ENCODE data around the gene CDV3. TPM values are rescaled to one million over a fixed set of nuclear protein-coding genes. Genes with fewer than 3 reads are reported as not detected.

The CDV3 gene
- total and polyA plus RNA-seq, 2 donors (not counting 3 experiments of a cell fraction or from before 2014, with no cell fraction given): 46.7 to 229 TPM

DNA sequence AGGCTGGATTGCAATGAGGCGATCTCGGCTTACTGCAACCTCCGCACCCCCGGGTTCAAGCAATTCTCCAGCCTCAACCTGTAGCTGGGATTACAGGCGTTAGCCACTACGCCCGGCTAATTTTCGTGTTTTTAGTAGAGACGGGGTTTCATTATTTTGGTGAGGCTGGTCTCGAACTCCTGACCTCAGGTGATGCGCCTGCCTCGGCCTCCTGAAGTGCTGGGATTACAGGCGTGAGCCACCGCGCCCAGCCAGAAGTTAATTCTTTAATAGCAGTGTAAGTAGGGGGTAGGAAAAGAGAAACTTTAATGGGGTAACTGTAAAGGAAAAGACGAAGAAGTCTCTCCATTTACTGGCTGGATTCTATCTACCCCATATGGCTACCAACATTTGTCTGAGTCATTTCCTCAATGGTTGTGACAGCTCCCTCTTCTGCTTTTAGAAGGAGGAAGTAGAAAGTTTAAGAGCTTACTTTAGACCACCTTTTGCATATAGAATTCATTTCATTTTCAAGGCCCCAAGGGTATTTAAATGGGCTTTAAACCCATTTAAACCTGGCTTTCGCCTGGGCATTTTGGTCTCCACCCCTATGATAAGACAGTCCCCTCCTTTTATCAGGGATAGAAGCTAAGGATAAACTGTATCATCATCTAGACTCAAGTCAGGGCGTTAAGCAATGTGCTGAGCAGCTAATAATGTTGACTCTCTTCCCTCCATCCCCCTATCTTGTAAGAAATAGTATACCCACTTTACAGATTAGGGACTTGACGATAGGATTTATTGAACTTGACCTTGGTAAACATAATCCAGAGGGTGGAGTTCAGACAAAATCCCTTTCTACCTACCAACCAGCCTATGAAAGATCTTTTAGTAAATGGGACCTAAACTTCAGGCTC, 1.1 kb upstream of the CDV3 start:
- peaks cover 63% of the 10 kb centered on the region for H3K4me1 ChIP-seq (ENCODE audit: control insufficient read depth, extremely low read depth, insufficient read depth, low read length)
- peak overlapping the region in 1 of 3 experiments; percentile 5 for H3K4me3 ChIP-seq (replicated peaks in 1 of 3; ENCODE audit: insufficient read depth in 1 of 3, low read depth in 1 of 3, low read length in 3 of 3)
- H3K79me2 ChIP-seq (ENCODE audit: control insufficient read depth, insufficient read depth, low read length): peaks cover 35% of the 10 kb centered on the region
- ChIA-PET POLR2A (interaction anchor here (1.0 to 1.5 kb wide), 7 partner anchors 9 to 83 kb away, joined by 3 to 6 read pairs (median 4); no protein-coding TSS in a partner anchor), CTCF (interaction anchor here (0.7 to 13.8 kb wide), 13 partner anchors 10 to 841 kb away, joined by 3 to 224 read pairs (median 3); no protein-coding TSS in a partner anchor)
- dilution Hi-C loops (cut with MboI; ENCODE audit: extremely low pct_ligation_motif_present, low sequenced_read_pairs): no loop called here
- no peaks in the 10 kb centered on the region for H3K9me1 ChIP-seq (replicated peaks; ENCODE audit: control insufficient read depth, extremely low read depth, insufficient read depth, low read length)
- H3K27me3 ChIP-seq (ENCODE audit: control insufficient read depth in 2 of 2, insufficient read depth in 2 of 2, low read length in 2 of 2): no peaks in the 10 kb centered on the region
- peak overlapping the region; percentile 68 for H3K4me2 ChIP-seq (ENCODE audit: insufficient read depth, low read length)
- intact Hi-C loops (cut with micrococcal nuclease): loop anchor here (1.0 to 10.0 kb wide), 8 partner anchors 40 to 915 kb away; partner anchors contain the start of genes ANAPC13, CEP63, NPHP3 and SRPRB
- H3K36me3 ChIP-seq (ENCODE audit: control insufficient read depth in 2 of 2, extremely low read depth in 1 of 2, insufficient read depth in 2 of 2, low read length in 2 of 2): peaks cover 0 to 7% of the 10 kb centered on the region in 2 experiments
- DNase-seq (ENCODE audit: low read depth, low spot score): no peak
- peak overlapping the region; percentile 70 for H3K27ac ChIP-seq (ENCODE audit: insufficient read depth, low read depth, low read length)
- no peaks in the 10 kb centered on the region for H3K9me3 ChIP-seq (replicated peaks; ENCODE audit: control insufficient read depth, insufficient read depth, low read length)
- peak; percentile 59 for FAIRE-seq
- TSS peak; percentile 97 for BruUV-seq (replicated peaks)
- TF ChIP-seq, protein P1, sequence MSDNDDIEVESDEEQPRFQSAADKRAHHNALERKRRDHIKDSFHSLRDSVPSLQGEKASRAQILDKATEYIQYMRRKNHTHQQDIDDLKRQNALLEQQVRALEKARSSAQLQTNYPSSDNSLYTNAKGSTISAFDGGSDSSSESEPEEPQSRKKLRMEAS (IDR thresholded peaks at IDR 0.05; ENCODE audit: insufficient read depth, insufficient read length): no peak
- TF ChIP-seq FOS (IDR thresholded peaks at IDR 0.05; ENCODE audit: borderline replicate concordance, insufficient read depth, low read length): peak; percentile 49
- TF ChIP-seq EZH2 (IDR thresholded peaks at IDR 0.05; ENCODE audit: borderline replicate concordance, low read depth, low read length, severe bottlenecking): no peak
- TF ChIP-seq POLR2A (IDR thresholded peaks at IDR 0.05; ENCODE audit: low read depth, low read length): no peak
- TF ChIP-seq, protein P2, sequence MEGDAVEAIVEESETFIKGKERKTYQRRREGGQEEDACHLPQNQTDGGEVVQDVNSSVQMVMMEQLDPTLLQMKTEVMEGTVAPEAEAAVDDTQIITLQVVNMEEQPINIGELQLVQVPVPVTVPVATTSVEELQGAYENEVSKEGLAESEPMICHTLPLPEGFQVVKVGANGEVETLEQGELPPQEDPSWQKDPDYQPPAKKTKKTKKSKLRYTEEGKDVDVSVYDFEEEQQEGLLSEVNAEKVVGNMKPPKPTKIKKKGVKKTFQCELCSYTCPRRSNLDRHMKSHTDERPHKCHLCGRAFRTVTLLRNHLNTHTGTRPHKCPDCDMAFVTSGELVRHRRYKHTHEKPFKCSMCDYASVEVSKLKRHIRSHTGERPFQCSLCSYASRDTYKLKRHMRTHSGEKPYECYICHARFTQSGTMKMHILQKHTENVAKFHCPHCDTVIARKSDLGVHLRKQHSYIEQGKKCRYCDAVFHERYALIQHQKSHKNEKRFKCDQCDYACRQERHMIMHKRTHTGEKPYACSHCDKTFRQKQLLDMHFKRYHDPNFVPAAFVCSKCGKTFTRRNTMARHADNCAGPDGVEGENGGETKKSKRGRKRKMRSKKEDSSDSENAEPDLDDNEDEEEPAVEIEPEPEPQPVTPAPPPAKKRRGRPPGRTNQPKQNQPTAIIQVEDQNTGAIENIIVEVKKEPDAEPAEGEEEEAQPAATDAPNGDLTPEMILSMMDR (IDR thresholded peaks at IDR 0.05; ENCODE audit: extremely low read depth in 1 of 2, insufficient read depth in 1 of 2, low read depth in 1 of 2, low read length in 2 of 2): no peak
- TF ChIP-seq JUN (IDR thresholded peaks at IDR 0.05; ENCODE audit: borderline replicate concordance, insufficient read depth, insufficient read length, low read depth): peak; percentile 44
- no peak for TF ChIP-seq MYC (IDR thresholded peaks at IDR 0.05; ENCODE audit: low read depth, low read length)
- no peak for TF ChIP-seq POLR2AphosphoS5 (IDR thresholded peaks at IDR 0.05; ENCODE audit: insufficient read depth, low read depth, low read length)
- TF ChIP-seq GATA2 (IDR thresholded peaks at IDR 0.05; ENCODE audit: insufficient read depth, insufficient read length, low read depth, low read length): no peak
- H2AFZ ChIP-seq (ENCODE audit: low read depth, low read length): peak overlapping the region; percentile 1
- H3K9ac ChIP-seq (replicated peaks; ENCODE audit: extremely low read depth, insufficient read depth, low read length): peak overlapping the region; percentile 64
- H4K20me1 ChIP-seq (replicated peaks; ENCODE audit: control insufficient read depth, extremely low read depth, insufficient read depth, low read length): peaks cover 4% of the 10 kb centered on the region

Data from endothelial cell of umbilical vein (primary cell).